ENCODE results near the gene GPR142. TPM values are rescaled to one million over a fixed set of nuclear protein-coding genes. Genes with fewer than 3 reads are reported as not detected.

Gene GPR142
- total and polyA plus RNA-seq, 4 donors: 0.05 to 0.08 TPM; not detected in 2

DNA sequence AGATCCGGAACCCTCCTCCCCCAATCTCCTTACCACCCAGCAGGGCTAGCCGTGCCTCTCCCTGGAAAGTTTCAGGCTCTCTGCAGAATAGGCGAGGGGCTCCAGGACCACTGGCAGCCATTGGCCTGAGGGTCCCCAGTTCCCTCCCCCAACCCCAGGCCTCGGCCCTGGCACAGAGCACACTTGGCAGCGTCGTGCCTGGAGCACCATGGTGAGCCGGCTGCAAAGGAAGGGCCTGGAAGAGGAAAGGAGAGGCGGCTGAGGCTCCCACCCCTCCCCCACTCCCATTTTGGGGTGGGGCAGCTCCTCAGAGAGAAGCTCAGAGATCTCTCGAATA, 5.3 kb upstream of the GPR142 start:
- H3K4me3 ChIP-seq (ENCODE audit: low read depth in 1 of 3, low read length in 3 of 3): no peak overlapping the region
- no peak for TF ChIP-seq FOXA2 (IDR thresholded peaks at IDR 0.05)
- TF ChIP-seq, protein P1, sequence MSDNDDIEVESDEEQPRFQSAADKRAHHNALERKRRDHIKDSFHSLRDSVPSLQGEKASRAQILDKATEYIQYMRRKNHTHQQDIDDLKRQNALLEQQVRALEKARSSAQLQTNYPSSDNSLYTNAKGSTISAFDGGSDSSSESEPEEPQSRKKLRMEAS (IDR thresholded peaks at IDR 0.05): no peak
- TF ChIP-seq JUND (IDR thresholded peaks at IDR 0.05): no peak
- no peak for TF ChIP-seq REST (IDR thresholded peaks at IDR 0.05)
- TF ChIP-seq GABPA (IDR thresholded peaks at IDR 0.05 in 1 of 2, conservative IDR thresholded peaks at IDR 0.05 in 1 of 2): no peak
- TF ChIP-seq YY1 (IDR thresholded peaks at IDR 0.05): no peak
- no peak for TF ChIP-seq EGR1 (IDR thresholded peaks at IDR 0.05; ENCODE audit: low read depth in 2 of 2)
- TF ChIP-seq HNF4G (IDR thresholded peaks at IDR 0.05): no peak
- TF ChIP-seq TAF1 (conservative IDR thresholded peaks at IDR 0.05): no peak
- no peak for TF ChIP-seq RXRA (IDR thresholded peaks at IDR 0.05)
- TF ChIP-seq NR2F2 (IDR thresholded peaks at IDR 0.05): no peak
- TF ChIP-seq RAD21 (IDR thresholded peaks at IDR 0.05): no peak
- TF ChIP-seq ZBTB33 (IDR thresholded peaks at IDR 0.05): no peak
- TF ChIP-seq, protein P2, sequence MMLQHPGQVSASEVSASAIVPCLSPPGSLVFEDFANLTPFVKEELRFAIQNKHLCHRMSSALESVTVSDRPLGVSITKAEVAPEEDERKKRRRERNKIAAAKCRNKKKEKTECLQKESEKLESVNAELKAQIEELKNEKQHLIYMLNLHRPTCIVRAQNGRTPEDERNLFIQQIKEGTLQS (IDR thresholded peaks at IDR 0.05): no peak
- TF ChIP-seq SP1 (IDR thresholded peaks at IDR 0.05): no peak
- TF ChIP-seq, protein P3, sequence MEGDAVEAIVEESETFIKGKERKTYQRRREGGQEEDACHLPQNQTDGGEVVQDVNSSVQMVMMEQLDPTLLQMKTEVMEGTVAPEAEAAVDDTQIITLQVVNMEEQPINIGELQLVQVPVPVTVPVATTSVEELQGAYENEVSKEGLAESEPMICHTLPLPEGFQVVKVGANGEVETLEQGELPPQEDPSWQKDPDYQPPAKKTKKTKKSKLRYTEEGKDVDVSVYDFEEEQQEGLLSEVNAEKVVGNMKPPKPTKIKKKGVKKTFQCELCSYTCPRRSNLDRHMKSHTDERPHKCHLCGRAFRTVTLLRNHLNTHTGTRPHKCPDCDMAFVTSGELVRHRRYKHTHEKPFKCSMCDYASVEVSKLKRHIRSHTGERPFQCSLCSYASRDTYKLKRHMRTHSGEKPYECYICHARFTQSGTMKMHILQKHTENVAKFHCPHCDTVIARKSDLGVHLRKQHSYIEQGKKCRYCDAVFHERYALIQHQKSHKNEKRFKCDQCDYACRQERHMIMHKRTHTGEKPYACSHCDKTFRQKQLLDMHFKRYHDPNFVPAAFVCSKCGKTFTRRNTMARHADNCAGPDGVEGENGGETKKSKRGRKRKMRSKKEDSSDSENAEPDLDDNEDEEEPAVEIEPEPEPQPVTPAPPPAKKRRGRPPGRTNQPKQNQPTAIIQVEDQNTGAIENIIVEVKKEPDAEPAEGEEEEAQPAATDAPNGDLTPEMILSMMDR (IDR thresholded peaks at IDR 0.05; ENCODE audit: low read depth, low read length, missing input control): no peak
- no peak for TF ChIP-seq HNF4A (conservative IDR thresholded peaks at IDR 0.05)
- no peak for DNase-seq (ENCODE audit: low spot score)
- H3K27me3 ChIP-seq (ENCODE audit: control insufficient read depth in 4 of 4, insufficient read depth in 4 of 4, low read length in 3 of 4): peaks cover 0 to 4% (median under 1%) of the 10 kb centered on the region in 4 donors
- H3K4me1 ChIP-seq (ENCODE audit: control insufficient read depth in 4 of 4, insufficient read depth in 4 of 4, low read length in 3 of 4): peaks cover 2 to 5% (median 3%) of the 10 kb centered on the region in 4 donors
- H3K27ac ChIP-seq (ENCODE audit: low read depth in 1 of 2, low read length in 2 of 2): no peak overlapping the region
- 22% methylated on average over 9 of the region's 9 CpGs for WGBS
- H3K36me3 ChIP-seq (ENCODE audit: control insufficient read depth in 4 of 4, insufficient read depth in 3 of 4, low read depth in 1 of 4, low read length in 3 of 4): no peaks in the 10 kb centered on the region
- H3K9me3 ChIP-seq (ENCODE audit: control insufficient read depth in 4 of 4, low read length in 3 of 4): no peaks in the 10 kb centered on the region
- no peak overlapping the region for H3K9ac ChIP-seq (ENCODE audit: low read depth in 1 of 2, low read length in 2 of 2)

Data from liver (tissue), 9 donors.